D721Med (cell line): ENCODE data around the gene PRSS23.

Experiments
- DNase-seq: peaks from one replicate; pipeline ENCODE4 v3.0.0; 2011; ENCODE audit warnings: low spot score; ENCODE audit not compliant: insufficient read length
- FAIRE-seq: peaks from 2 replicates; lab custom pipeline; 2011; peaks lifted over from hg19 to GRCh38; lab: Jason Lieb, UNC
- TF ChIP-seq, protein P1 (sequence below): IDR thresholded peaks from 2 replicates; pipeline ENCODE4 v1.5.1; 2012; ENCODE audit warnings: mild to moderate bottlenecking, control low read depth; ENCODE audit not compliant: insufficient read depth; ENCODE audit errors: missing control alignments

The PRSS23 gene

DNA sequence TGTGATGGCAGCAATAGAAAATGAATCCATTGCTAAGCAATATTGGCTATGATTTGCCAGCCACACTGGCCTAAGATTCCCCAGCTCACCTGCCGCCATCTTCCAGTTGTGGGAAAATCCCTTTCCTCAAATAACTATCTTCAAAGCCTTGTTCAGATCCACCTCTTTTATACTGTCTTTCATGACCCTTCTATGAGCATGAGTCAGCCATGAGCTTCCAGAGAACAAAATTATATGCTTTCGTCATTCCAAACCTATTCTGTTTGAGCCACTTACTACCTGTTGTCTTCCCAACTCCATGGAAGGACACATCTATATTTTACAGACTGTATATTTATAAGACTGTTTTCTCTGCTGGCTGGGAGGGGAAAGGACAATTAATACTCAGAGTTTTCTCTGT lies 25.0 kb upstream of the PRSS23 start:
- no peak for FAIRE-seq
- no peak for DNase-seq
- TF ChIP-seq, protein P1, sequence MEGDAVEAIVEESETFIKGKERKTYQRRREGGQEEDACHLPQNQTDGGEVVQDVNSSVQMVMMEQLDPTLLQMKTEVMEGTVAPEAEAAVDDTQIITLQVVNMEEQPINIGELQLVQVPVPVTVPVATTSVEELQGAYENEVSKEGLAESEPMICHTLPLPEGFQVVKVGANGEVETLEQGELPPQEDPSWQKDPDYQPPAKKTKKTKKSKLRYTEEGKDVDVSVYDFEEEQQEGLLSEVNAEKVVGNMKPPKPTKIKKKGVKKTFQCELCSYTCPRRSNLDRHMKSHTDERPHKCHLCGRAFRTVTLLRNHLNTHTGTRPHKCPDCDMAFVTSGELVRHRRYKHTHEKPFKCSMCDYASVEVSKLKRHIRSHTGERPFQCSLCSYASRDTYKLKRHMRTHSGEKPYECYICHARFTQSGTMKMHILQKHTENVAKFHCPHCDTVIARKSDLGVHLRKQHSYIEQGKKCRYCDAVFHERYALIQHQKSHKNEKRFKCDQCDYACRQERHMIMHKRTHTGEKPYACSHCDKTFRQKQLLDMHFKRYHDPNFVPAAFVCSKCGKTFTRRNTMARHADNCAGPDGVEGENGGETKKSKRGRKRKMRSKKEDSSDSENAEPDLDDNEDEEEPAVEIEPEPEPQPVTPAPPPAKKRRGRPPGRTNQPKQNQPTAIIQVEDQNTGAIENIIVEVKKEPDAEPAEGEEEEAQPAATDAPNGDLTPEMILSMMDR = no peak

DNA sequence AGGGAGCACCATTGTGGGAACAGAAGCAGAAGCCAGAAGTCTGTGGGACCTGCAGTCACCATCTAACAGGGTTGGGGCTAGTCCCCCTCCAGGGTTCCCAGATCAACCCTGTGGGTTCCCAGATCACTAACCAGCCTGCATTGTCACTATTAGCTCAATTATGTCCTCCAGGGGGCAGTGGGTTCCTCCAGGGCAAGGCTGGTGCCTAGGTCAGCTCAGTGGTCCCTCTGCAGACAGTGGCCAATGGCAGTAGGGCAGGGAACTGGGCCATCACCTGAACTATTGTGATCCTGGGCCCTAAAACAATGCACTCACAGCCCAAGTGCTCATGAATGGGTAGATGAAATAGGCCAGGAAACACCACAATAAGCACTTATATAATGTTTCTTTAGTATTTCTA lies 18.8 kb upstream of the PRSS23 start:
- no peak for FAIRE-seq
- DNase-seq = no peak
- TF ChIP-seq, protein P1 = no peak

DNA sequence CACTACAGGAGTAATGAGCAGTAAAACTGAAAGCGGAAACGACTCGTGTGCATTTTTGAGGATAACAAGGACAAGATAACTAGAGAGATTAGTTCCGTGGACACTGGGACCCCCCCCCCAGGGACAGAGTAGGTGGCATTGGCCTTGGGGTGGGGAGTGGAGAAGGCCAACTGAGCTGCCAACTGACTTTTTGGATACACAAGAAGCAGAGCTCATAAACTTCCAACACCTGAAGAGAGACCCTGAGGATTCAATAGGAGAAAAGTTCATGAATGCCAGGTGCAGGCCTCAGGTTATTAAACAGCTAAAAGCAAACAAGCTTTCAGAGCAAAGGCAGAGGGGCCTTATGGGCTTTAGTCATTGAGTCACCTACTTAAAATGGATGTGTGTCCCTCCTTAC lies 17.6 kb upstream of the PRSS23 start:
- DNase-seq = no peak
- FAIRE-seq = no peak
- TF ChIP-seq, protein P1 = no peak

DNA sequence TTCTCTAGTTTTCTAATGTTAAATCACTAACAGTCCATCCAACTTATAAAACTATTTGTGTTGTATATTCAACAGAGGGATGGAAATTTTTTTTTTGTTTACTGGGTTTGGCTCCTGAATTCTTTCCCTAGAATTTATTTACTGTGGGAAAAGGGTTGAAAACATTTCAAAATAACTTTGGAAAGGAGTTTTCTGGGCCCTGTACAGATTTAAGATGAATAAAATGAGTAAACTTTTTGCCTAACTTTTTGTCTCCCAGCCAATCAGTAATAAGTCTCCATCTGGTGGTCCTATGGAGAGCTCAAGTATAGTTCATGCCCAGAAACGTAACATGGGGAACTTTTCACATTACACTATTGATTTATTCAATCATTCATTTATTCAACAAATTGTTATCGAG lies 16.7 kb upstream of the PRSS23 start:
- no peak for FAIRE-seq

DNA sequence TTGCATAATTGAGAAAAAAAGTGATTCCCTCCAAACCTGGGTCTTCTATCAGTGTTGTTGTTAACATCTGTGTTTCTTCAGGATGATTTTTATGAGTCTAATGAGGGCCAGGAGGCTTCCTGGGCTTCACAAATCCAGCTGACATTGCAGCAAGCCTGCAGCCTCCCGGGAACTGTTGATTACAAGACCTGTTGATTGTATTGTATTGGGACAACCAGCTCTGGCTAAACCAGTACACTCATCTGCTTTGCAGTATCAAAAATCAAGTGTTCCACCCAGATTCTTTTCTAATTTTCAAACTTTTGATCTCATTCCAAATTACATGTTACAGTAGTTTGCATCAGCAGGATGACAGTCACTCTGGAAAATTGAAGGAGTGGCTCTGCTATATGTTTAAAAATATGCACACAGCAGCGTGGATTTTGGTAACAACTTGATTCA lies 16.1 kb upstream of the PRSS23 start:
- FAIRE-seq (no peak), DNase-seq (no peak)
- TF ChIP-seq, protein P1 = no peak

More for the DNA sequence above, 16.7 kb upstream of the PRSS23 start:
- TF ChIP-seq, protein P1 = no peak
- DNase-seq = no peak

DNA sequence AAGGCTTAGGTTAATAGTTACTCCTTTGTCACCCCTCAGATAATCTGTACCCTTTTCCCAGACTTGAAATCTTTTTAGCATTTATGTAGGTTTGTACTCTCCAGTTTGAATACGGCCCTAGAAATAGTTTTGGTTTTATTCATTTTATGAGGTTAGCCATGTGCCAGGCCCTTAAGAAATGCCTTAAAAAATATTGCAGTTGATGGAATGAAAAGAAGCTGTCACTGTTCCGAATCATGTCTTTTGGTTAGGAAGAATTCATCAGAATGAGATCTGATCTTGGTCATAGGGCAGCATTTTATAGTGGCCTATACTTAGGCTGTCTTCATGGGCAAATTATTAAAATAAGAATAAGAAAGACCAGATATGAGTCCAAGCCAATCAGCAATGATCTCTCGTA lies 14.8 kb upstream of the PRSS23 start:
- DNase-seq (no peak), FAIRE-seq (no peak)
- TF ChIP-seq, protein P1 = no peak

DNA sequence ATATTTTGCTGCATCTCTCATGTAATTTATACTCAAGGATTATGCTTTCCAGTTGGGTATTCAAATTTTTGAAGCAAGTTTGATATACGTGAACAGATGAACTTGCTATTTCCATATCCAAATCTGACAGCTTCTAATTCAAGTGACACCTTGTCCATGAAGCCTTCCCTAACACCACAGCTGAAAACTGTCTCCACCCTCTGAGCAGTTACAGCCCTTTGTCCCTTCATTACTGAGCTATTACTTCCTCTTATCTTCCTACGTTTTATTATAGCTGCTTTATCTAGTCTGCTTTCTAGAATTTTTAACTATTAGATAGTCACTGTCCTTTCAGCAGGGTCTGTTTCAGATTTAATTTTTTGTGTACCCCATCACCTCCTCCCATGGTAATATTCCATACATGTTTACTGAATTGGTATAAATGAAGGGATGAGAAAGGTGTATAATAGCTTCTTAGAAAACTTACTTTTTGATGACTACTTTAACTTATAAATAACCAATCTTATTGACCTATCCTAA lies 13.3 kb upstream of the PRSS23 start:
- TF ChIP-seq, protein P1 = no peak
- DNase-seq (no peak), FAIRE-seq (no peak)
